ENCODE data around the gene KRTAP6-3.

Gene KRTAP6-3, protein sequence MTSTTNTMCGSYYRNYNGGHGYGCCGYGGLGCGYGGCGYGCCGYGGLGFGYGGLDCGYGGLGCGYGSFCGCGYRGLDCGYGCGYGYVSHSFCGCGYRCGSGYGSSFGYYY

GRCh38 chr21:30592140-30592539 lies at the start of gene KRTAP6-3:
Gene KRTAP6-3, plus strand, starts transcription at chr21:30592440. Its CDS starts 6 bp downstream, at chr21:30592446.
- H3K4me1 Mint-ChIP-seq, result no peaks in the 10 kb centered on the region
- no peaks in the 10 kb centered on the region for H3K9me3 Mint-ChIP-seq
- H3K27ac Mint-ChIP-seq, result no peak within 1 kb of the TSS
- TF ChIP-seq, protein P1, sequence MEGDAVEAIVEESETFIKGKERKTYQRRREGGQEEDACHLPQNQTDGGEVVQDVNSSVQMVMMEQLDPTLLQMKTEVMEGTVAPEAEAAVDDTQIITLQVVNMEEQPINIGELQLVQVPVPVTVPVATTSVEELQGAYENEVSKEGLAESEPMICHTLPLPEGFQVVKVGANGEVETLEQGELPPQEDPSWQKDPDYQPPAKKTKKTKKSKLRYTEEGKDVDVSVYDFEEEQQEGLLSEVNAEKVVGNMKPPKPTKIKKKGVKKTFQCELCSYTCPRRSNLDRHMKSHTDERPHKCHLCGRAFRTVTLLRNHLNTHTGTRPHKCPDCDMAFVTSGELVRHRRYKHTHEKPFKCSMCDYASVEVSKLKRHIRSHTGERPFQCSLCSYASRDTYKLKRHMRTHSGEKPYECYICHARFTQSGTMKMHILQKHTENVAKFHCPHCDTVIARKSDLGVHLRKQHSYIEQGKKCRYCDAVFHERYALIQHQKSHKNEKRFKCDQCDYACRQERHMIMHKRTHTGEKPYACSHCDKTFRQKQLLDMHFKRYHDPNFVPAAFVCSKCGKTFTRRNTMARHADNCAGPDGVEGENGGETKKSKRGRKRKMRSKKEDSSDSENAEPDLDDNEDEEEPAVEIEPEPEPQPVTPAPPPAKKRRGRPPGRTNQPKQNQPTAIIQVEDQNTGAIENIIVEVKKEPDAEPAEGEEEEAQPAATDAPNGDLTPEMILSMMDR (IDR thresholded peaks at IDR 0.05; ENCODE audit: unreplicated experiment in 3 of 3), result no peak
- no peaks in the 10 kb centered on the region for H3K36me3 Mint-ChIP-seq (ENCODE audit: low read depth)
- H3K27me3 Mint-ChIP-seq (ENCODE audit: low read depth), result no peaks in the 10 kb centered on the region
- H3K4me3 Mint-ChIP-seq, result no peak within 1 kb of the TSS

DNA sequence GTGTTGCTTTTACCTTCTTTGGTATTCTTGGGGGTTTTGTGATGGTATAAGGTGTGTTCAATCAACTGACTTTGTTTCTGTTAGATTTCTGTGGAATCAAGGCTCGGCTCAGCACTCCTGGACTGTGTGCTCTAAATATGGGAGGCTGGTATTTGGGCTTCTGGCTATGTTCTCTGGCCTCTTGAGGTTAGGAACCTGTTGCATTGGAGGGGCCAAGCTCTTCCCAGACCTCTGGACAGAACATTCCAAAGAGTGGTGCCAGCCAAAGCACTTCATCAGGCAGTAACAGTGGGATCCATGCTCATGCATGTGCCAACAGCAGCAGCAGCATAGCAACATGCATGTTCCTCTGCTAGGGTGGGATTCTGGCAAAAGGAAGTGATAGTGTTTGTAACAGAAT lies 39.5 kb upstream of the KRTAP6-3 start:
- TF ChIP-seq, protein P1 (IDR thresholded peaks at IDR 0.05; ENCODE audit: unreplicated experiment in 3 of 3), result no peak
- H3K9me3 Mint-ChIP-seq, result peaks cover 17% of the 10 kb centered on the region
- no peaks in the 10 kb centered on the region for H3K4me1 Mint-ChIP-seq
- no peak overlapping the region for H3K27ac Mint-ChIP-seq
- no peak overlapping the region for H3K4me3 Mint-ChIP-seq
- H3K36me3 Mint-ChIP-seq (ENCODE audit: low read depth), result no peaks in the 10 kb centered on the region
- no peaks in the 10 kb centered on the region for H3K27me3 Mint-ChIP-seq (ENCODE audit: low read depth)

- Mint-ChIP-seq H3K27me3 (ENCODE audit: low read depth) (no peaks in the 10 kb centered on the region), H3K27ac (no peak overlapping the region), H3K9me3 (peaks cover 15% of the 10 kb centered on the region), H3K4me1 (no peaks in the 10 kb centered on the region), H3K36me3 (ENCODE audit: low read depth) (no peaks in the 10 kb centered on the region), H3K4me3 (no peak overlapping the region)
- TF ChIP-seq, protein P1 (IDR thresholded peaks at IDR 0.05; ENCODE audit: unreplicated experiment in 3 of 3), result no peak
Measured at GRCh38 chr21:30555095-30555494, 37.1 kb upstream of the KRTAP6-3 start.

- Mint-ChIP-seq H3K36me3 (ENCODE audit: low read depth) (no peaks in the 10 kb centered on the region), H3K27me3 (ENCODE audit: low read depth) (no peaks in the 10 kb centered on the region), H3K4me1 (no peaks in the 10 kb centered on the region), H3K4me3 (no peak within 1 kb of the TSS), H3K27ac (no peak within 1 kb of the TSS), H3K9me3 (no peaks in the 10 kb centered on the region)
- TF ChIP-seq, protein P1 (IDR thresholded peaks at IDR 0.05; ENCODE audit: unreplicated experiment in 3 of 3), result no peak
Measured at GRCh38 chr21:30561264-30561895, 30.9 kb upstream of the KRTAP6-3 start, which contains the start of gene KRTAP19-7. Gene KRTAP19-7, minus strand, starts transcription at chr21:30561314. Its CDS starts 25 bp downstream, at chr21:30561289.

DNA sequence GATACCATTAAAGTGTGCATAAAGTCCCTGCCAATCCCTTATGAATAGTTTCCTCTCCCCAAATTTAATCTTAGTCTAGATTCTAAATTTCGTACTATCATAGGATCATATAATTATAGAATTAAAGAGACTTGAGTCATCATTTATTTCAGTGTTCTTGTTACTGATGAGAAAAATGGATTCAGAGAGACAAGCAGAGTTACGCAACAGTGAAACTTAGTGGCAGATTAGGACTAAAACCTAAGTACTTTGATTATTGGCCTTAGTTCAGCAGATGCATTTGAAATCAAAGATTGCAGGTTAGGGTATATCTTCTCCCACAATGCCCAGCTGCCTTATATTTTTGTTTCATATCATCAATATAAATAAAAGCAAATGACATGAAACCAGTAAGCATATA lies 30.3 kb upstream of the KRTAP6-3 start:
- Mint-ChIP-seq H3K36me3 (ENCODE audit: low read depth) (no peaks in the 10 kb centered on the region), H3K4me1 (no peaks in the 10 kb centered on the region), H3K27ac (no peak overlapping the region), H3K27me3 (ENCODE audit: low read depth) (no peaks in the 10 kb centered on the region), H3K4me3 (no peak overlapping the region), H3K9me3 (no peaks in the 10 kb centered on the region)
- TF ChIP-seq, protein P1 (IDR thresholded peaks at IDR 0.05; ENCODE audit: unreplicated experiment in 3 of 3), result no peak

GRCh38 chr21:30563072-30563471 lies 29.2 kb upstream of the KRTAP6-3 start:
- no peaks in the 10 kb centered on the region for H3K4me1 Mint-ChIP-seq
- H3K9me3 Mint-ChIP-seq, result no peaks in the 10 kb centered on the region
- TF ChIP-seq, protein P1 (IDR thresholded peaks at IDR 0.05; ENCODE audit: unreplicated experiment in 3 of 3), result no peak
- H3K36me3 Mint-ChIP-seq (ENCODE audit: low read depth), result no peaks in the 10 kb centered on the region
- H3K27ac Mint-ChIP-seq, result no peak overlapping the region
- H3K27me3 Mint-ChIP-seq (ENCODE audit: low read depth), result no peaks in the 10 kb centered on the region
- H3K4me3 Mint-ChIP-seq, result no peak overlapping the region

All from nephron (organoid).